Stimulated activated CD4-positive, alpha-beta T cell treated with anti-CD3 and anti-CD28 coated beads, Interleukin-2, amount 100 ng/mL, for 24 hours (primary cell): ENCODE measurements around the gene FOXD4L3.
"Not testable (repeated sequence)": the region's sequence is repeated elsewhere in the genome, so short reads cannot be mapped to it uniquely, and the experiment has no call there.

ENCODE experiments used
- DNase-seq, 2 donors: peaks; one replicate each; pipeline ENCODE4 v3.0.0-alpha.2; 2020

The FOXD4L3 gene

DNA sequence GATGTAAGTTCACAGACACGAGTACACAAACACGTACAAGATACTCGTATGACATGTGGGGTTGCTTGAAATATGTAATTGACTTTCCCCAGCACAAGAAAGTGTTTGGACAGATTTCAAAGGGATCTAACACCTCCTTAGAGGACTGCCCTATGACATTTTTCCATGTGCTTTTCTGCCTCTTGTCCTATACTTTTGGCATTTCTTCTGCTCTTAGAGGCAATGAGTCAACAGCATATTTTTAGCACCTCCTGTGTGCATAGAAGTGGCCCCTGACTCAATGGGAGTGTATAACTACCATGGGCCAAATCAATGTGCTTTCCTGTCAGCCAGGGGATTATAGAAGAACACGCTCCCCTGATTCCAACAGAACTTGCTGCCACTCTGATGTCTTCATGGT lies 49.0 kb downstream of the FOXD4L3 start:
- not testable (repeated sequence) for DNase-seq
